HCT116 (cell line): Measurements from ENCODE around the gene HSPA9. TPM values are rescaled to one million over a fixed set of nuclear protein-coding genes. Genes with fewer than 3 reads are reported as not detected.

Experiments
- ATAC-seq: fragments of 200-7000 bp; cut with Tn5 transposase; 2 replicates; pipeline ENCODE4 v1.9.1; 2020; ENCODE audit warnings: mild to moderate bottlenecking, moderate library complexity
- BruUV-seq: library from RNA; stranded (reverse); fragments of 400-500 nt; replicated peaks from 2 replicates; lab custom pipeline; 2021; lab: Mats Ljungman, UMichigan
- CTCF ChIA-PET: fragments of 300-600 bp; sonication (Branson Sonifier 250); formaldehyde crosslinking; loops from one replicate; lab custom pipeline; 2021; ENCODE audit warnings: antibody characterized with exemption; lab: Charles Lee
- POLR2A ChIA-PET: fragments of 300-600, 350-600 bp; sonication (Branson Sonifier 250); formaldehyde crosslinking; loops from one replicate; lab custom pipeline; 2021; ENCODE audit warnings: antibody characterized with exemption; lab: Charles Lee
- RAD21 ChIA-PET, 2 experiments: fragments of 300-600 bp; sonication (Branson Sonifier 250); formaldehyde crosslinking; loops; one replicate each; lab custom pipeline; 2023; ENCODE audit warnings: low total read pairs in 2 of 2; ENCODE audit not compliant: uncharacterized antibody in 2 of 2, unreplicated experiment in 2 of 2, low non-redundant PET in 1 of 2; lab: Charles Lee
- DNase-seq: peaks from one replicate; pipeline ENCODE4 v3.0.0-alpha.2; 2010; ENCODE audit warnings: low read depth, low spot score
- H2AFZ ChIP-seq: fragments of 200-600 bp; shearing (Covaris generic), sonication (generic); 2 replicates; pipeline ENCODE4 v1.6.1; 2017; ENCODE audit warnings: low read depth, mixed run types, mixed read lengths, antibody characterized with exemption, low read length; ENCODE audit not compliant: poor library complexity, severe bottlenecking
- H3K27ac ChIP-seq: 2 replicates; pipeline ENCODE4 v1.5.1; 2012; ENCODE audit warnings: low read depth, low read length
- H3K27me3 ChIP-seq: fragments of 200-600 bp; sonication (generic); 2 replicates; pipeline ENCODE4 v1.6.1; 2016; ENCODE audit warnings: mixed run types, low read length, mixed read lengths; ENCODE audit not compliant: insufficient read depth
- H3K36me3 ChIP-seq, 2 experiments: fragments of 200-500 bp in 1 of 2; fragments of 200-600 bp in 1 of 2; sonication (Bioruptor generic) in 1 of 2; sonication (generic) in 1 of 2; 2 replicates each; pipeline versions ENCODE4 v1.5.1 to v1.6.1; 2014 to 2016; ENCODE audit warnings: low read length in 2 of 2, inconsistent platforms in 1 of 2, mixed read lengths in 1 of 2, mixed run types in 1 of 2; ENCODE audit not compliant: insufficient read depth in 2 of 2, control insufficient read depth in 1 of 2
- H3K4me1 ChIP-seq, 2 experiments: fragments of 200-600 bp in 1 of 2; sonication (generic) in 1 of 2; 2 replicates each; pipeline versions ENCODE4 v1.5.1 to v1.6.1; 2012 to 2017; ENCODE audit warnings: low read length in 2 of 2, inconsistent platforms in 1 of 2, mild to moderate bottlenecking in 1 of 2, mixed read lengths in 1 of 2, mixed run types in 1 of 2, moderate library complexity in 1 of 2; ENCODE audit not compliant: insufficient read depth in 2 of 2, control insufficient read depth in 1 of 2
- H3K4me2 ChIP-seq: fragments of 200-600 bp; sonication (generic); 2 replicates; pipeline ENCODE4 v1.6.1; 2017; ENCODE audit warnings: mixed run types, low read length, mixed read lengths
- H3K4me3 ChIP-seq, 2 experiments: fragments of 200-600 bp in 1 of 2; sonication (generic) in 1 of 2; replicated peaks in 1 of 2; 2 replicates each; pipeline ENCODE4 v1.5.1; 2011 to 2016; ENCODE audit warnings: low read length in 2 of 2, control low read depth in 1 of 2, low read depth in 1 of 2, mild to moderate bottlenecking in 1 of 2, mixed read lengths in 1 of 2, mixed run types in 1 of 2
- H3K79me2 ChIP-seq: fragments of 200-600 bp; sonication (generic); 2 replicates; pipeline ENCODE4 v1.6.1; 2017; ENCODE audit warnings: mild to moderate bottlenecking, mixed run types, low read length, moderate library complexity, mixed read lengths; ENCODE audit not compliant: insufficient read depth
- H3K9ac ChIP-seq: fragments of 200-600 bp; sonication (generic); 2 replicates; pipeline ENCODE4 v1.6.1; 2016; ENCODE audit warnings: low read length, mixed read lengths
- H3K9me2 ChIP-seq: fragments of 200-600 bp; sonication (generic), shearing (Covaris generic); 2 replicates; pipeline ENCODE4 v1.6.1; 2017; ENCODE audit warnings: mixed run types, mild to moderate bottlenecking, moderate library complexity; ENCODE audit not compliant: insufficient read depth
- H3K9me3 ChIP-seq, 2 experiments: fragments of 200-500 bp in 1 of 2; fragments of 200-600 bp in 1 of 2; sonication (Bioruptor generic) in 1 of 2; sonication (generic) in 1 of 2; 2 replicates each; pipeline ENCODE4 v1.6.1; 2014 to 2017; ENCODE audit warnings: low read length in 2 of 2, mixed read lengths in 2 of 2, inconsistent platforms in 1 of 2, low read depth in 1 of 2, mild to moderate bottlenecking in 1 of 2, mixed run types in 1 of 2, moderate library complexity in 1 of 2; ENCODE audit not compliant: control insufficient read depth in 1 of 2, insufficient read depth in 1 of 2
- H4K20me1 ChIP-seq: fragments of 200-600 bp; sonication (generic), shearing (Covaris generic); 2 replicates; pipeline ENCODE4 v1.6.1; 2017; ENCODE audit warnings: mixed run types, mild to moderate bottlenecking, moderate library complexity; ENCODE audit not compliant: insufficient read depth
- ELF1 ChIP-seq: IDR thresholded peaks from 2 replicates; pipeline ENCODE4 v1.6.1; 2012; ENCODE audit warnings: low read depth, borderline replicate concordance
- EZH2phosphoT487 ChIP-seq: fragments of 200-600 bp; IDR thresholded peaks from 2 replicates; pipeline ENCODE4 v1.6.1; 2018; ENCODE audit warnings: antibody characterized with exemption, borderline replicate concordance
- FOSL1 ChIP-seq: IDR thresholded peaks from 2 replicates; pipeline ENCODE4 v1.6.1; 2012; ENCODE audit warnings: low read depth
- JUND ChIP-seq: IDR thresholded peaks from 2 replicates; pipeline ENCODE4 v1.6.1; 2012
- POLR2A ChIP-seq: IDR thresholded peaks from 2 replicates; pipeline ENCODE4 v1.7.0; 2011; ENCODE audit warnings: borderline replicate concordance; ENCODE audit not compliant: insufficient read depth, insufficient read length; ENCODE audit errors: extremely low read depth
- POLR2AphosphoS5 ChIP-seq: IDR thresholded peaks from 2 replicates; pipeline ENCODE4 v1.6.1; 2011; ENCODE audit warnings: mild to moderate bottlenecking, low read depth, low read length, moderate library complexity
- RAD21 ChIP-seq: IDR thresholded peaks from 2 replicates; pipeline ENCODE4 v1.6.1; 2012; ENCODE audit warnings: low read depth, mild to moderate bottlenecking
- SIN3A ChIP-seq: IDR thresholded peaks from 2 replicates; pipeline ENCODE4 v1.6.1; 2012; ENCODE audit warnings: low read depth
- SP1 ChIP-seq: IDR thresholded peaks from 2 replicates; pipeline ENCODE4 v1.6.1; 2012; ENCODE audit warnings: low read depth
- TCF7L2 ChIP-seq: IDR thresholded peaks from 2 replicates; pipeline ENCODE4 v1.7.0; 2011; ENCODE audit warnings: borderline replicate concordance, inconsistent platforms; ENCODE audit not compliant: insufficient read depth, insufficient read length; ENCODE audit errors: extremely low read depth
- YY1 ChIP-seq: IDR thresholded peaks from 2 replicates; pipeline ENCODE4 v1.6.1; 2011; ENCODE audit warnings: low read length, low read depth, moderate library complexity, mild to moderate bottlenecking; ENCODE audit not compliant: insufficient replicate concordance; ENCODE audit errors: extremely low read depth
- ZFX ChIP-seq: fragments of 450-650 bp; IDR thresholded peaks from 2 replicates; pipeline ENCODE4 v1.6.1; 2017
- ZNF274 ChIP-seq: fragments of 200-500 bp; sonication (Bioruptor generic); IDR thresholded peaks from 2 replicates; pipeline ENCODE4 v1.6.1; 2014; ENCODE audit warnings: mild to moderate bottlenecking, low read depth, low read length, inconsistent platforms
- intact Hi-C: fragments of 100-400 bp; cut with micrococcal nuclease; formaldehyde crosslinking; loops from 2 replicates; pipeline ENCODE4 v1.10.0; 2022
- total RNA-seq: library from RNA; stranded (reverse); gene quantifications from one replicate; pipeline ENCODE4 v1.2.1, GENCODE V29; 2021; ENCODE audit not compliant: unreplicated experiment
- TF ChIP-seq, protein P1 (sequence below): IDR thresholded peaks from 2 replicates; pipeline ENCODE4 v1.6.1; 2012
- TF ChIP-seq, protein P2 (sequence below): IDR thresholded peaks from 2 replicates; pipeline ENCODE4 v1.6.1; 2012
- TF ChIP-seq, protein P3 (sequence below), 3 experiments: fragments of 200-600 bp in 1 of 3; sonication (generic) in 1 of 3; IDR thresholded peaks in 2 of 3; conservative IDR thresholded peaks in 1 of 3; 2 replicates each; pipeline ENCODE4 v1.5.1; 2012 to 2017; ENCODE audit warnings: low read depth in 2 of 3, low read length in 2 of 3, antibody characterized with exemption in 1 of 3, borderline replicate concordance in 1 of 3, control low read depth in 1 of 3, mild to moderate bottlenecking in 1 of 3, mixed read lengths in 1 of 3, mixed run types in 1 of 3, moderate library complexity in 1 of 3; ENCODE audit not compliant: insufficient read depth in 1 of 3
- TF ChIP-seq, protein P4 (sequence below): IDR thresholded peaks from 2 replicates; pipeline ENCODE4 v1.6.1; 2012; ENCODE audit warnings: low read depth

The HSPA9 gene
- total RNA-seq, 1 experiment from 2014 or later = 486 TPM

DNA sequence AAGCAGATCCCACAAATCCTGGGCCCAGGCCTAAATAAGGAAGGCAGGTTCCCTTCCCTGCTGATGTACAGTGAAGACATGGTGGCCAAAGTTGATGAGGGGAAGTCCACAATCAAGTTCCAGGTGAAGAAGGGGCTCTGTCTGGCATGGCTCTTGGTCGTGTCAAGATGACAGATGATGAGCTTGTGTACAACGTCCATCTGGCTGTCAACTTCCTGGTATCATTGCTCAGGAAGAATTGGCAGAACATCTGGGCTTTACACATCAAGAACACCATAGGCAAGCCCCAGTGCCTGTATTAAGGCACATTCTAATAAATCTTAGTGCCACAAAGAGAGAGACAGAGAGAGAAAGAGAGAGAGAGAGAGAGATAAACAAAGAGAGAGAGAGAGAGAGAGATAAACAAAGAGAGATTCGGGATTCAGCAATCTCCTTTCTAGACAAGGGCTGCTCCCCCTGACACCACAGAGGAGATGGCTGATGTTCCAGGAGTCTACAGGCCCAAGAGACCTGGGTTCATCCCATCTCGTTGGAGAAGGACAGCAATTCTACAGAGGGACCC is 45.5 kb upstream of the HSPA9 start:
- H3K27me3 ChIP-seq = no peaks in the 10 kb centered on the region
- H3K4me3 ChIP-seq = no peak overlapping the region
- no peak for TF ChIP-seq FOSL1
- TF ChIP-seq ZNF274 = no peak
- TF ChIP-seq POLR2AphosphoS5 = no peak
- TF ChIP-seq ZFX = no peak
- TF ChIP-seq SP1 = no peak
- TF ChIP-seq POLR2A = no peak
- TF ChIP-seq RAD21 = no peak
- TF ChIP-seq SIN3A = no peak
- TF ChIP-seq, protein P1, sequence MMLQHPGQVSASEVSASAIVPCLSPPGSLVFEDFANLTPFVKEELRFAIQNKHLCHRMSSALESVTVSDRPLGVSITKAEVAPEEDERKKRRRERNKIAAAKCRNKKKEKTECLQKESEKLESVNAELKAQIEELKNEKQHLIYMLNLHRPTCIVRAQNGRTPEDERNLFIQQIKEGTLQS = no peak
- TF ChIP-seq JUND = no peak
- TF ChIP-seq YY1 = no peak
- TF ChIP-seq, protein P2, sequence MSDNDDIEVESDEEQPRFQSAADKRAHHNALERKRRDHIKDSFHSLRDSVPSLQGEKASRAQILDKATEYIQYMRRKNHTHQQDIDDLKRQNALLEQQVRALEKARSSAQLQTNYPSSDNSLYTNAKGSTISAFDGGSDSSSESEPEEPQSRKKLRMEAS = no peak
- no peak for TF ChIP-seq ELF1
- TF ChIP-seq, protein P3, sequence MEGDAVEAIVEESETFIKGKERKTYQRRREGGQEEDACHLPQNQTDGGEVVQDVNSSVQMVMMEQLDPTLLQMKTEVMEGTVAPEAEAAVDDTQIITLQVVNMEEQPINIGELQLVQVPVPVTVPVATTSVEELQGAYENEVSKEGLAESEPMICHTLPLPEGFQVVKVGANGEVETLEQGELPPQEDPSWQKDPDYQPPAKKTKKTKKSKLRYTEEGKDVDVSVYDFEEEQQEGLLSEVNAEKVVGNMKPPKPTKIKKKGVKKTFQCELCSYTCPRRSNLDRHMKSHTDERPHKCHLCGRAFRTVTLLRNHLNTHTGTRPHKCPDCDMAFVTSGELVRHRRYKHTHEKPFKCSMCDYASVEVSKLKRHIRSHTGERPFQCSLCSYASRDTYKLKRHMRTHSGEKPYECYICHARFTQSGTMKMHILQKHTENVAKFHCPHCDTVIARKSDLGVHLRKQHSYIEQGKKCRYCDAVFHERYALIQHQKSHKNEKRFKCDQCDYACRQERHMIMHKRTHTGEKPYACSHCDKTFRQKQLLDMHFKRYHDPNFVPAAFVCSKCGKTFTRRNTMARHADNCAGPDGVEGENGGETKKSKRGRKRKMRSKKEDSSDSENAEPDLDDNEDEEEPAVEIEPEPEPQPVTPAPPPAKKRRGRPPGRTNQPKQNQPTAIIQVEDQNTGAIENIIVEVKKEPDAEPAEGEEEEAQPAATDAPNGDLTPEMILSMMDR (IDR thresholded peaks at IDR 0.05 in 2 of 3, conservative IDR thresholded peaks at IDR 0.05 in 1 of 3; ENCODE audit: borderline replicate concordance in 1 of 3, insufficient read depth in 1 of 3, low read depth in 2 of 3, low read length in 2 of 3) = no peak
- TF ChIP-seq TCF7L2 = no peak
- TF ChIP-seq, protein P4, sequence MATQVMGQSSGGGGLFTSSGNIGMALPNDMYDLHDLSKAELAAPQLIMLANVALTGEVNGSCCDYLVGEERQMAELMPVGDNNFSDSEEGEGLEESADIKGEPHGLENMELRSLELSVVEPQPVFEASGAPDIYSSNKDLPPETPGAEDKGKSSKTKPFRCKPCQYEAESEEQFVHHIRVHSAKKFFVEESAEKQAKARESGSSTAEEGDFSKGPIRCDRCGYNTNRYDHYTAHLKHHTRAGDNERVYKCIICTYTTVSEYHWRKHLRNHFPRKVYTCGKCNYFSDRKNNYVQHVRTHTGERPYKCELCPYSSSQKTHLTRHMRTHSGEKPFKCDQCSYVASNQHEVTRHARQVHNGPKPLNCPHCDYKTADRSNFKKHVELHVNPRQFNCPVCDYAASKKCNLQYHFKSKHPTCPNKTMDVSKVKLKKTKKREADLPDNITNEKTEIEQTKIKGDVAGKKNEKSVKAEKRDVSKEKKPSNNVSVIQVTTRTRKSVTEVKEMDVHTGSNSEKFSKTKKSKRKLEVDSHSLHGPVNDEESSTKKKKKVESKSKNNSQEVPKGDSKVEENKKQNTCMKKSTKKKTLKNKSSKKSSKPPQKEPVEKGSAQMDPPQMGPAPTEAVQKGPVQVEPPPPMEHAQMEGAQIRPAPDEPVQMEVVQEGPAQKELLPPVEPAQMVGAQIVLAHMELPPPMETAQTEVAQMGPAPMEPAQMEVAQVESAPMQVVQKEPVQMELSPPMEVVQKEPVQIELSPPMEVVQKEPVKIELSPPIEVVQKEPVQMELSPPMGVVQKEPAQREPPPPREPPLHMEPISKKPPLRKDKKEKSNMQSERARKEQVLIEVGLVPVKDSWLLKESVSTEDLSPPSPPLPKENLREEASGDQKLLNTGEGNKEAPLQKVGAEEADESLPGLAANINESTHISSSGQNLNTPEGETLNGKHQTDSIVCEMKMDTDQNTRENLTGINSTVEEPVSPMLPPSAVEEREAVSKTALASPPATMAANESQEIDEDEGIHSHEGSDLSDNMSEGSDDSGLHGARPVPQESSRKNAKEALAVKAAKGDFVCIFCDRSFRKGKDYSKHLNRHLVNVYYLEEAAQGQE = no peak
- no peak for TF ChIP-seq EZH2phosphoT487
- TF ChIP-seq, all 23 proteins: peak for 0
- Histone ChIP-seq H3K4me2 (no peak overlapping the region), H3K9ac (no peak overlapping the region), H3K27ac (no peak overlapping the region), H4K20me1 (no peaks in the 10 kb centered on the region), H3K9me2 (no peaks in the 10 kb centered on the region), H2AFZ (no peak overlapping the region), H3K79me2 (no peaks in the 10 kb centered on the region), H3K36me3 (no peaks in the 10 kb centered on the region), H3K4me1 (no peaks in the 10 kb centered on the region), H3K9me3 (no peaks in the 10 kb centered on the region)
- ChIA-PET RAD21 (no interaction called here), CTCF (no interaction called here), POLR2A (no interaction called here)
- no peak for ATAC-seq
- intact Hi-C loops = no loop called here
- no peak for DNase-seq
- no TSS peak for BruUV-seq
